AG20443 (cell line): ENCODE data around the gene GRB7.
A peak's percentile ranks its signal among the peaks of the same experiment; 100 is the strongest.
"Not testable (repeated sequence)": the region's sequence is repeated elsewhere in the genome, so short reads cannot be mapped to it uniquely, and the experiment has no call there.

Experiments
- DNase-seq: peaks from one replicate; pipeline ENCODE4 v3.0.0; 2012; ENCODE audit warnings: low spot score, mixed read lengths

The GRB7 gene

DNA sequence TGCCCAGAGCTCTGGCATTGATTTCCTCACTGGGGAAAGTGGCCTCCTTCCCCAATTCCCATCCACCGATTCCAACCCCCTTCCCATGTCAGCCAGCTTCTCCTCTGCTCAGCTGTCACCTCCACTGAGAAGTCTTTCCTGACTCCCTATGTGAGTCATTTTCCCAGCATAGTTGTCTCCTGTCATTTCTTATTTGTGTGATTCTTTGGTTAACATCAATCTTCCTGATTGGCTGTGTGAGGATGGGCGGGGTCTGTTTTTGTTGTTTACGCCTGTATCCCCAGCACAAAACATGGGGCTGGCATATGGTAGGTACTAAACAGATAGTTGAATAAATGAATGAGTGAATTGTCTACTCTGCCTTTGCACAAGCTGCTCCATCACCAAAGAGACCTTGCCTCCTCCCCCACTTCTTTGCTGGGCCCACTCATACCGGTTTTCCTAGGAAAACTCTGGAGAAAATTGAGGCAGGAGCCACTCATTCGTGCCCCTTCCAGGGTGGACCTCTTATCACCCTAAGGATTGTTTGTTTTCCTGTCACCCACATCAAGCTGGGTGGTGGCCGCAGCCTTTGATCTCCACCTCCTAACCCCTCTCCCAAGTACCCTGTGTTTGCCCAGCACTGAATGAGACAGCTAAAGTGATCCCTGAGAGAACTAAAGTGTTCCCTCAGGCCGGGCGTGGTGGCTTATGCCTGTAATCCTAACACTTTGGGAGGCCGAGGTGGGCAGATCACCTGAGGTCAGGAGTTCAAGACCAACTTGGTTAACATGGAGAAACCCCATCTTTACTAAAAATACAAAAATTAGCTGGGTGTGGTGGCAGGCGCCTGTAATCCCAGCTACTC is 1.2 kb upstream of the GRB7 start:
- DNase-seq: no peak

DNA sequence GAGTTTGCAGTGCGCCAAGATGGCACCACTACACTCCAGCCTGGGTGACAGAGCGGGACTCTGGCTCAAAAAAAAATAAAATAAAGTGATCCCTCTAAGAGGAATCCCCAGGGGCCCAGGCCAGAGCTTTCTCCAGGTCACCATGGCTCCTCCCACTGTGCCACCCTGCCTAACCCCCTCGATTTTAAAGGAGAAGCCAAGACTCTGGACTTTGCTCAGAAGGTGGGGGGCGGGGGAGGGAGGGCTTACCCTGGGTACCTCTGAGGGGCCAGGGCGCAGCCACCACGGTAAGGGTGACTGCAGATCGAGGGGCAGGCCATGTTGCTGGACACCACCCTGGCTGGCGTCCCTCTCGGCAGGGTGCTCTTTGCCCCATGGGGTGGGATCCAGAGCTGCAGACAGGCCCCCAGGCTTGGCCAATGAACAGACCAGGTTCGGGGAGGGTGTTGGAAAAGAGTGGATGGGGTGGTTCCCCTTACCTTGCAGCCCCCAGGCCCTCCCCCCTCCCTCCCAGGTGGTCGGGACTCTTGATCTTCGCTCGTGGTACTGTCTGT is 455 bp upstream of the GRB7 start:
- DNase-seq: no peak

DNA sequence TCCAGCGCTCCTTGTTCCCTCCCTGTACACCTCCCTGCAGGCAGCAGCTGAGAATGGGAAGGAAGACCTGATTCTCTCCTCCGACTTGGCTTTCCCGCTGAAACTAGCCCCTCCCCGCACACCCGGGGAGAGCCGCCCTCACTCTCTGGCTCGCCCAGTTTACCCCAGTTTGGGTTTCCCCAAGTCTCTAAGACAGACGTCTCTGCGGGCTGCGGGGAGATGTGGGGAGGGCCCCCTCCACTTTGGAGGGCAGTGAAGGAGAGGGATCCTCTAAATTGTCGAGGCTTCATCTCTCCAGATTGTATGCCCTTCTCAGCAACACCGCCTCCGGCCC is 797 bp downstream of the GRB7 start:
- no peak for DNase-seq

DNA sequence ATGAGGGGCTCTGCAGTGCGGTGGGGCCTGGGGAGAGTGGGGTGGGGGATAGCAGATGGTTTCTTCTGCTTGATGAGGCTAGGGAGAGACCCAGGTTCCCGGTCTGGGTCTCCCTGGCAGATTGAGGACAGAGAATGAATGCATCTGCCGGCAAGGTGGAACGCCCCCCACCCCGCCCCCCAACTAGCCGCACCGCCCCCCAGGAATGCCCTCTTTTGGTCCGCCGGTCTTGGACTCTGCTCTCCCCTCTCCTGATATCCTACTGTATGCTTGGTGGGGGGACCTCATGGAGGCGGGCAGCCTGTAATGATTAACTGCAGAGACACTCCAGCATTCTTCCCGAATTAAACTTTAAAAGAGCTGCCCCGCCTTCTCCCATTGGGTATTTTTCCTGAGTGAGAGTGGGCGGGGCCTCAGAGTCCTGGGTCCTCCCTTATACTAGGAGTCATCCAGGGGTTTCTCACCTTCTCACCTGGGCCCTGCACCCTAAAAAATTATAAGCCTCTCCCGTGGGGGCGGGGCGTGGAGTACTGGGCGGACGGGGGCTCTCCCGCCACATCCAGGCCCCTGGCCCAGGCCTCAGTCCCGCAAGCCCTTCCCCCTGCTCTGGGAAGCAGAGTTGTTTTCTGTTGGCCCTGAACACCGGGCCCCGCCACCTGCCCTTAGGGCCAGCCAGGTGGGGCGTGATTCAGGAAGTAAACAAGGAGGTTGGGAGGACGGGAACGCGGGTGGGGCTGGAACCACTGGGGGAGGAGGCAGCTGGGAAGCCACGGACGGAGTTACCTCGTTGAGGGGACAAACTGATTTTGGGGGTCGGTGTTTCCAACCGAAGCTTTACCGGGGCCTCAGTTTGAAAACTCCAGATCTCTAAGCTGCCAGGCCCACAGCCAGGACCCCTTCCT is 1.5 kb downstream of the GRB7 start:
- peak; percentile 73 for DNase-seq

DNA sequence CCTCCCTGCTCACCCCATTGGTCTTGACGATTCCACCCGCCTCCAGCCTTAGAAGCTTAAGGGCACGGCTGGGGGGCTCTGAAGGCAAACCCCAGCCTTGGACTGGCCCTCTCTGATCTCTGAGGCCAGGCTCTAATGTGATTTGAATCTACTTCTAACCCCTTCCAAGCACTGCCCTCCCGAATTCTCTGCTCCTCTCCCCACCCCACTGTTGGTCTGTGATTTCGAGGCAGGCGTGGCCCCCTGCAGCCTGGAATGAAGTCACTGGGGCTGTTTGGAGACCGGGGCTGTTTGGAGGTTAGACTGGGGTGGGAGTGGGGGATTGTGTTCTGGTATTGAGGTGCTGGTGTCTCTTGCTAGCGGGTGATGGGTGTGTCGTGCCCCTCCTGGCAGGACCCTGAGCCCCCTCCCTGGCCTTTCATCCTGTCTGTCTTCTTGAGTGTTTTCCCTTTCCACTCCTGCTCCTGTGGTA is 2.2 kb downstream of the GRB7 start:
- DNase-seq: no peak

DNA sequence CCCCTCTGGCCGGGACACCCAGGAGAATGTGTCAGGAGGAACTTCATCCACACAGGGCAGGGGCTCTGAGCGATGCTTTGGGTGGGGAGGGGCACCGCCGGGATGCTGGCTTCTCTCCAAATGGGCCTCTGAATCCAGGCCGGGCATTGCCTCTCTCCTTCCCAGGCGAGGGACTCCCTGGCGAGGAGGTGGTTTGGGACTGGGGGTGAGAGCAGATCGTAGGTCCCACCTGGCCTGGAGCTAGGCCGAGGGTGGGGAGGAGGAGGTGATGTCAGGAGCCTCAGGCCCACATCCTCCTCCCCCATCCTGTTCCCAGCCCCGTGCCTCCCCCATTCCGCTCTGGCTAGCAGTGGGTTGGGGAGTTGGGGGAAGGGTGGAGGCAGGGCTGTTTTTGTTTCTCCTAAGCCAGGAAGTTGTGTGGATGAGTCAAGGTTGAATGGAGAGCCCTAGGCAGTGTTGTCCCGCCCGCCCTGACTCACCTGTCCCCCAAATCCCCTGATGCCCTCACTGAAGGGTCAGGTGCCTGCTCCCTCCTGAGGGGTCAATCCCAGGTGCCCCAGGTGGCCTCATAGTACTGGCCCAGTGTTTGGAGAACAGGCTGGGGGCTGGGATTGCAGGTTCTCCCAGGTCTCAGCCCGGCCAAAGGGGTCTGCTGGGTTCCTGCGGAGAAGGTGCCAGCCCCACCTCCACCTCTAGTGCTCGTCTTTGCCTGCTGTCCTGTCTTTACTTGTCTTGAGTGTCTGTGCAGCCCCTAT is 2.8 kb downstream of the GRB7 start:
- DNase-seq: no peak

DNA sequence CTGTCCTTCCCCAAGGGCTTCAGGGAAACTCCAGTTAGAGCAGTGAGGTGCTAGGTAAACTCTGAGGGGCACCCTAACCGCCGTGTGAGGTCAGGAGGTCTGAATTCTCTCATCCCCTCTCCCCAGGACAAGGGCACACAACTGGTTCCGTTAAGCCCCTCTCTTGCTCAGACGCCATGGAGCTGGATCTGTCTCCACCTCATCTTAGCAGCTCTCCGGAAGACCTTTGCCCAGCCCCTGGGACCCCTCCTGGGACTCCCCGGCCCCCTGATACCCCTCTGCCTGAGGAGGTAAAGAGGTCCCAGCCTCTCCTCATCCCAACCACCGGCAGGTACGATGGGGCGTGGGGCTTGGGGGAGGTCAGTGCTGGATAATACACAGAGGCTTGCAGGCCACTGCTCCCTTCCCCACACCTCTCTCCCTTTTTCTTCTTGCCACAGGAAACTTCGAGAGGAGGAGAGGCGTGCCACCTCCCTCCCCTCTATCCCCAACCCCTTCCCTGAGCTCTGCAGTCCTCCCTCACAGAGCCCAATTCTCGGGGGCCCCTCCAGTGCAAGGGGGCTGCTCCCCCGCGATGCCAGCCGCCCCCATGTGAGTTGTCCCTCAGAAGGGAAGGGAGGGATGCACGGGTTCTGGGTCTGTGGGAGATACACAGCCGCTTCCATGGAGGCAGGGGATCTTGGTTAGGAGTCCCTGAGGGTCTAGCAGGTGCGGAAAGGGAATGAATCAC is 4.6 kb downstream of the GRB7 start:
- no peak for DNase-seq

DNA sequence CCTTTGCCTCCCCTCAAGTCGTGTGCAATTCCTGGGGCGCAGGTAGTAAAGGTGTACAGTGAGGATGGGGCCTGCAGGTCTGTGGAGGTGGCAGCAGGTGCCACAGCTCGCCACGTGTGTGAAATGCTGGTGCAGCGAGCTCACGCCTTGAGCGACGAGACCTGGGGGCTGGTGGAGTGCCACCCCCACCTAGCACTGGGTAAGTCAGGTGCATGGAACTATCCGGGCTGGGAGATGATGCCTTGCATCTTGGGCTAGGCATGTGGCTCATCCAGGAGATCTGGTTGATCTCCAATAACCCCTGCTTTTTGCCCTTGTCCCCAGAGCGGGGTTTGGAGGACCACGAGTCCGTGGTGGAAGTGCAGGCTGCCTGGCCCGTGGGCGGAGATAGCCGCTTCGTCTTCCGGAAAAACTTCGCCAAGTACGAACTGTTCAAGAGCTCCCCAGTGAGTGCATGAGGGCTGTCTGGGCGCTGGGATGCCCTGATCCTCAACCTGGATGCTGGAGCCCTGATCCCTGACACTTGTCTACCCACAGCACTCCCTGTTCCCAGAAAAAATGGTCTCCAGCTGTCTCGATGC is 5.2 kb downstream of the GRB7 start:
- no peak for DNase-seq

DNA sequence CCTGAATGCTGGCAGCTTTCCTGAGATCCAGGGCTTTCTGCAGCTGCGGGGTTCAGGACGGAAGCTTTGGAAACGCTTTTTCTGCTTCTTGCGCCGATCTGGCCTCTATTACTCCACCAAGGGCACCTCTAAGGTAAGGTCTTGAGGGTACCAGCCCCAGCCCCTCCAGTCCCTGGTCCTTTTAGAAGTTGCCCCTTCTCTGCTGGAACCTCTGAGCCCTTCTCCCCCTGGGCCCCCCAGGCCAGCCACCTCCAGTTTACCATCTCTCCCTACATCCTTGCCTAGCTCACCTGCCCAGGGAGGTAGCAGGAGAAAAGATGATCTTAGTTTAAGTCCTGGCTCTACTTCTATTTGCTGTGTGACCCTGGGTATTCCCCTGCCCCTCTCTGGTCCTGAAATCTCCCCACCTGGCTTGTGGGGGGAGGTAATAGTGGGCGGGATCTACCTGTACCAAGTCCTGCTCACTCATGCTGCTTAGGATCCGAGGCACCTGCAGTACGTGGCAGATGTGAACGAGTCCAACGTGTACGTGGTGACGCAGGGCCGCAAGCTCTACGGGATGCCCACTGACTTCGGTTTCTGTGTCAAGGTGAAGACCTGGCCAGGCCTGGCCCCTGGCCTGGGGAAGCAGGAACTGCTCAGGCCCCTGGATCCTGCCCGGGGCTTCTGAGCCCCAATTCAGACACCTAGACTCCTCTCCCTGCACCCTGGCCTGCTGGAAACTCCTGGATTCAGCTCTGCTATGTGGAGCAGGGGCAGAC is 6.5 kb downstream of the GRB7 start:
- DNase-seq: no peak

DNA sequence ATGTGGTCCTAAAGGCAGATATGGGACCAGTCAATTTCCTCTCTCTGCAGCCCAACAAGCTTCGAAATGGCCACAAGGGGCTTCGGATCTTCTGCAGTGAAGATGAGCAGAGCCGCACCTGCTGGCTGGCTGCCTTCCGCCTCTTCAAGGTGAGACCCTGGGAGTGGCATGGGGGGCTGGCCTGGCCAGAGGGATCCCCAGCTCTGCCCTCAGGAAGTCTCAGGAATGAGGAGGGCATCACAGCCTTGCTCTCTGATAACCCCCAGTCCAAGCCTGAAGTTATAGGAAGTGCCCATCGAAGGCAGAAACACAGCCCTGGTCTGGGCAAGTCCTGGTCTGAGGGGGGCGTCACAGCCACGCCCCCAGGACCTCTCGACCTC is 7.1 kb downstream of the GRB7 start:
- no peak for DNase-seq

DNA sequence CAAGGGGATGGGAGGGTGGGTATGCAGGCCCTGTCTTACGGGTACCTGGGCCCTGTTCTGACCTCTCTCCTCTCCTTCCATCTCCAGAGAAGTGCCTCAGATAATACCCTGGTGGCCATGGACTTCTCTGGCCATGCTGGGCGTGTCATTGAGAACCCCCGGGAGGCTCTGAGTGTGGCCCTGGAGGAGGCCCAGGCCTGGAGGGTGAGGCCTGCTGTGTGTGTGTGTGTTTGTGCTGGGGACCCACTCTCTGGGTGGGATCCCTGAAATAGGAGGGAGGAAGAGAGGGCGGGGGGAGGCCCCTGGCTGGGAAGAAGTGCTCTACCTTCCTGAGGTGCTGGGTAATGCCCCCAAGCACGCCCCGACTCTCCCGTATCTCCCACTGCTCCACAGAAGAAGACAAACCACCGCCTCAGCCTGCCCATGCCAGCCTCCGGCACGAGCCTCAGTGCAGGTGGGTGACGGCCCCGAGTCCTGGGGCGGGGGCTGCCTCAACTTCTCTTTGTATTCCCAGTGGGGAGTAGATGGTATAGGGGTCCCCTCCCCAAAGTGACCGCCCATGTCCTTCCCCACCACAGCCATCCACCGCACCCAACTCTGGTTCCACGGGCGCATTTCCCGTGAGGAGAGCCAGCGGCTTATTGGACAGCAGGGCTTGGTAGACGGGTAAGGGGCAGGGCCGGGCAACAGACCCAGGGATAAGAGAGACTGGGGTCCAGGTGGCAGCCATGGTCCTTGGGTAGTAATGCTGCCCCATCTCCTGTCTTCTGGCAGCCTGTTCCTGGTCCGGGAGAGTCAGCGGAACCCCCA is 7.8 kb downstream of the GRB7 start:
- DNase-seq: no peak

DNA sequence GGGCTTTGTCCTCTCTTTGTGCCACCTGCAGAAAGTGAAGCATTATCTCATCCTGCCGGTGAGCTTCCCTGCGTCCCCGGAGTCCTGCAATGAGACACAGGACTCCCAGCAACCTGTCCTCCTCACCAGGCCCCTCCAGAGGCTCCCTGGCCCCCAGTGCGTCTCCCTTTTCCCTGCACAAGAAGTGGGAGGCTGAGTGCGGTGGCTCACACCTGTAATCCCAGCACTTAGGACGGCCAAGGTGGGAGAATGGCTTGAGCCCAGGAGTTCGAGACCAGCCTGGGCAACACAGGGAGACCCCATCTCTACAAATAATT is 8.4 kb downstream of the GRB7 start:
- no peak for DNase-seq

DNA sequence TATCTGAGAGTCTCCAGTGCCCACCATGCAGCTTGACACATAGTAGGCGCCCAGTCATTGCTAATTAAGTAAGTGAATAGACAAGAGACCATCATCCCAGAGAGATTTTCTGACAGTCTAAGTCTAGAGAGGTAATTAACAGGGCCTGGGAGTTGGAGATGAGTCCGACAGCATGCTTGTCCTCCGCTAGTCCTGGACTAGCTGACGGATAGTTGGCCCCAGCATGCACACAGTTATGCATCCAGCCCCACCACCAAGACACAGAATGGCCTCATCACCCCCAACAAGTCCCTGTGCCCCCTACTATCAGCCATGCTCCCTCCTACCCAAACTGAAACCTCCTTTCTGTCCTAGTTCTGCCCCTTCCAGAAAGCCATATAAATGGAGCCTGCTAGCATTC is 10.0 kb downstream of the GRB7 start:
- no peak for DNase-seq

DNA sequence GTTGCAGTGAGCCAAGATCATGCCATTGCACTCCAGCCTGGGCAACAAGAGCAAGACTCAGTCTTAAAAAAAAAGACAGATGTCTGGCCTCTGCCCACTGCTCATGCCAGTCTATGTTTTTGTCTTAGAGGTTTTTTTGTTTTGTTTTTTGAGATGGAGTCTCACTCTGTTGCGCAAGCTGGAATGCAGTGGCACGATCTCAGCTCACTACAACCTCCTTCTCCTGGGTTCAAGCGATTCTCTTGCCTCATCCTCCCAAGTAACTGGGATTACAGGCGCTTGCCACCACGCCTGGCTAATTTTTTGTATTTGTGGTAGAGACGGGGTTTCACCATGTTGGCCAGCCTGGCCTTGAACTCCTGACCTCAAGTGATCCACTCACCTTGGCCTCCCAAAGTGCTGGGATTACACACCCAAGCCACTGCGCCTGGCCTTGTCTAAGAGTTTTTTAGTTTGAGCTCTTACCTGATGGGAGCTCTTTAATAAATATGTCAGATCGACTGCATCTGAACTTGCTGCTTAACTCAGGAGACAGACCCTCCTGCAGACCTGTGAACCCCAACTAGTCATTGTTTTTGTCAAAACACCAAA is 10.8 kb downstream of the GRB7 start:
- not testable (repeated sequence) for DNase-seq

DNA sequence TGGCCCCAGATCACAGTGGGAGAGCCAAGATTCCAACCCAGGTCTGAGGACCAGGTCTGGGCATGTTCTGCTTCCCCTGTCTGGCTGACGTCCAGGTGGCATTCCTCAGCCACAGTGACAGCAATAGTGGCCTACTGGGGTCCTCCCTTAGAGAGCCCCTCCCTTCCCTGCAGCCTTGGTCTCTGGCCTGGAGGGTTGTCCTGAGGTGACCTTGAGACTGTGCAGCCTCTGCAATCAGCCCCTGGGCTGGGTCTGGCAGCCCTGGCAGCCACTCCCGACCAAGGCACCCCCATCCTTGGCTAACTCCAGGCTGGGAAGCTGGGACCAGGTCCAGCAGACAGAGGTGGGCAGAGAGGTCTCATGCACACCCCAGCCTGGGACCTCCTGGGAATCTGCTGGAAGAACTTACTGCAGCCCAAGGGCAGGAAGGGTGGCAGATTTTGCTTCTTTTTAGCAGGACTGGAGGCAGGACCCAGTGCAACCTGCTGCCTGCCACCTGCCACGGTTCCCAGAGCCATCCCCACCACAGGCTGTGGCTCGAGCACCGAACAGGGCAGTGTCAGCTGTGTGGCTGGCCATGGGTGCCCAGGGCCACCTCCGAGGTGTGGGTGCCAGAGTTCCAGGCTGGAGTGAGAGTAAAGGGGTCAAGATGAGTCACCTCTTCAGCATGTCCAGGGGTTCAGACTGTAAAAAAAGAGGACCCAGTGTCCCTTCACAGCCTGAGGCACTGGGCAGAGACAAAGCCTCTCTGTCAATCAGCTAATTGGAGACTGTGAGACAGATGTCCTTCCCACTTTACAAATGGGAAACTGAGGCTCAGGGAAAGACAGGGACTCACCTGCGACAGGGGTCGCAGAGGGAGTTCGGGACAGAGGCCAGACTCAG is 12.6 kb downstream of the GRB7 start:
- no peak for DNase-seq

DNA sequence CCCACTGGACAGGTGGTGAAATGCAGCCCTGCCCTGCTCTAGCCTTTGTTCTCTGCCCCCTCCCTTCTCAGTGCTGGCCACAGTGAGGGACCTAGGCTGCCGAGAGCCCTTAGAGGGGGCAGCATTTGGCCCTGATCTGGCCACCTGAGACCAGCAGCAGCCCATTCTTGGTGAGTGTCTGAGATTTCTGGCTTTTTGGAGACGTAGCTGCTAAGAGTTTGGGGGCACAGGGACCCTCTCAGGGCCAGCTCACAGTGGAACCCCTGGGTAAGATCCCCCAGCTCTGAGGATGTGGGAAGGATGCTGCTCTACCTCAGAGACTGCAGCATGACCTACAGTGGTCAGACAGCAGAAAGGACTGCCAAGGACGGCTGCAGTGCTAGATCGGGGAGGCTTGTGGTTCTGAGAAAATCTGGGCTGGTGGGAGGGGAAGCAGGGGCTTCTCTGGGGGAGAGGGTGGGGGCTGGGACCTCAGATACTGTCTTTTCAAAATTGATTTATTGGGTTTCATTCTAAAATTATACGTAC is 13.3 kb downstream of the GRB7 start:
- DNase-seq: no peak

DNA sequence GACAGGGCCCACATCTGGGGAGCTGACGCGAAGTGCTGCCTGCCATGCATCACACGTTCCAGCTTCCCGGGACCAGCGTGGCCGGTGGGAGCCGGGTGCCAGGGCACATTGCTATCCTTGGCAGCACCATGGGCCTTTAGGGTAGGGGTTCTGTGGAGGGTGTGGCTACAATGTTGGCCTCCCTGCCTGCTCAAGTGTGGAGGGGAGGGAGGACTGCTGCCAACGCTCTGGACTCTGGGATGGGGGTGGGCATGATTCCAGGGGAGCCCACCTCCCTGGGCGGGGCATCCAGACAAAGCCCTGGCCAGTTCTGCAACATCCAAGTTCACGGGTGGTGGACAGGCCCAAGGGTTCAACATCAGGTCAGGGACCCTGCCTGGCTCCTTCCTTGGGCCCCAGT is 13.9 kb downstream of the GRB7 start:
- no peak for DNase-seq
